ENCODE data around the gene PAX2. TPM values are rescaled to one million over a fixed set of nuclear protein-coding genes. Genes with fewer than 3 reads are reported as not detected.

The PAX2 gene
- total RNA-seq, 4 donors from 2014 or later: not detected

DNA sequence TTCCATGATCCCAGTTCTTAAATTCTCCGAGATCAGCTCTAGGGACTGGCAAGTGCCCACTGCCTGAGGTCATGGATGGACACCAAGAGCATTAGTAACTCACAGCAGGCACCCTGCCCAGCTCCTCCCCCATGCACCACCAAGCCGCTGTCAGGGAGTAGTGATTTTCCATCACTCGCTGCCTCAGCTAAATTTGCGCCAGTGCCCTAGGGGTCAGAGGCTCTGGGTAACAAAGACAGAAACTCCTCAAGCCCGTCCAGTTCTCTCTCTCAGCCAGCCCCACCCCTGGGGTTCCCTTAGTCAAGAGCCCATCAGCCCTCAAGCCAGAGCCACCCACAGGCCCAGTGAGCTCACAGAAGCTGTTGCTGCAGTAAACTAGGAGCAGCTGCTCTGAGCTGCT lies 30.0 kb downstream of the PAX2 start:
- WGBS, 2 donors: 43 to 62% methylated on average over 3 to 5 of the region's 5 CpGs
- no peak for DNase-seq
- Histone ChIP-seq H3K27ac (no peak overlapping the region), H3K4me1 (no peaks in the 10 kb centered on the region), H3K9me3 (no peaks in the 10 kb centered on the region), H3K4me3 (replicated peaks in 1 of 3) (no peak overlapping the region), H3K27me3 (no peaks in the 10 kb centered on the region), H3K36me3 (no peaks in the 10 kb centered on the region)
- intact Hi-C loops (cut with DNase I): no loop called here
- no peak for TF ChIP-seq CTCF (IDR thresholded peaks at IDR 0.05)
- no peak for TF ChIP-seq POLR2A (IDR thresholded peaks at IDR 0.05)

DNA sequence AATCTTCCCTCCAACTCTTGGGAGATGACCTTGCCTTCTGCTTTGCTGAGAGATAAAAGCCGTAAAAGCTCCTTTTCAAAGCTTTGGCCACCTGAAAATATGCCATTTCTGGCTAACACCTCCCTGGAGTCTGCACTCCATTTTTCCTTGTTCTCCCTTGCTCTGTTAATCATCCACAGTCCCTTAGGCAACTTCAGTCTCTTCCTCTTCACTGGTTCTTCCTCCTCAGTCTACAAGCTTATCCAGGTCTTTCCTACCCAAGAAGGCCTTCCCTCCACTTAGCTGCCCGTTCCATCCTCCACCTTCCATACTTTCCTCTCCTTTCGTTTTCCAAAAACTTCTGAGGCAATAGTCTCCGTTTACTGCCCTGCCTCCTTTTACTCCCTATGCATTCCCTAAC lies 30.5 kb downstream of the PAX2 start:
- no peak overlapping the region for H3K4me3 ChIP-seq (replicated peaks in 1 of 3)
- WGBS, 2 donors: 59 to 78% methylated on average over 4 of the region's 4 CpGs
- TF ChIP-seq CTCF (IDR thresholded peaks at IDR 0.05) (no peak), POLR2A (IDR thresholded peaks at IDR 0.05) (no peak)
- no peak overlapping the region for H3K27ac ChIP-seq
- DNase-seq: no peak
- intact Hi-C loops (cut with DNase I): no loop called here
- no peaks in the 10 kb centered on the region for H3K4me1 ChIP-seq
- H3K27me3 ChIP-seq: no peaks in the 10 kb centered on the region
- H3K9me3 ChIP-seq: no peaks in the 10 kb centered on the region
- no peaks in the 10 kb centered on the region for H3K36me3 ChIP-seq

- intact Hi-C loops (cut with DNase I): no loop called here
- WGBS, 2 donors: 79 to 89% methylated on average over 1 of the region's 1 CpG
- H3K9me3 ChIP-seq: no peaks in the 10 kb centered on the region
- no peaks in the 10 kb centered on the region for H3K36me3 ChIP-seq
- no peak for DNase-seq
- no peak overlapping the region for H3K27ac ChIP-seq
- no peaks in the 10 kb centered on the region for H3K27me3 ChIP-seq
- H3K4me1 ChIP-seq: no peaks in the 10 kb centered on the region
- TF ChIP-seq CTCF (IDR thresholded peaks at IDR 0.05) (no peak), POLR2A (IDR thresholded peaks at IDR 0.05) (no peak)
- H3K4me3 ChIP-seq (replicated peaks in 1 of 3): no peak overlapping the region
Observed at GRCh38 chr10:100776671-100777070, 31.3 kb downstream of the PAX2 start.

GRCh38 chr10:100779329-100779728 lies 33.9 kb downstream of the PAX2 start:
- H3K36me3 ChIP-seq: no peaks in the 10 kb centered on the region
- no peaks in the 10 kb centered on the region for H3K27me3 ChIP-seq
- no peak overlapping the region for H3K27ac ChIP-seq
- 80 to 89% methylated on average over 9 of the region's 9 CpGs for WGBS, 2 donors
- H3K4me1 ChIP-seq: no peaks in the 10 kb centered on the region
- TF ChIP-seq POLR2A (IDR thresholded peaks at IDR 0.05): no peak
- no peak for TF ChIP-seq CTCF (IDR thresholded peaks at IDR 0.05)
- no peak overlapping the region for H3K4me3 ChIP-seq (replicated peaks in 1 of 3)
- no peak for DNase-seq
- intact Hi-C loops (cut with DNase I): no loop called here
- no peaks in the 10 kb centered on the region for H3K9me3 ChIP-seq

DNA sequence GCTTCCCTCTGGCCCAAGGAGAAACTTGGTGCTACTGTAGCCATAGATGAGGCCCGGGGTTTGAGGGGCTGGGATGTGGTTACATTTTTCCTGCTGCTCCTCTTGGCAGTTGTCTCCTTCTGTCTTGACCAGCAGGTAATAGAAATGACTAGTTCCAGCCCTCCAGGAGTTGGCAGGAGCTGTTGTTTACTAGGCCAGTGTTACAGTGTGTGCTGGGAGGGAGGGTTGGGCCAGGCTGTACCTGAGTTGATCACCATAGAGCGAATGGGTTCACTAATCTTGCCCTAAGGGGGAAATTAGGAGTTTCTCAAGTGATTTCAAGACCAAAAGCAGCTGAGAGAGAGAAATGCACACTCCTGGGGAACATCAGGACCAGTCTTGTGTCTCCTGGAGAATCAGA lies 34.9 kb downstream of the PAX2 start:
- no peak overlapping the region for H3K27ac ChIP-seq
- no peak for DNase-seq
- intact Hi-C loops (cut with DNase I): no loop called here
- H3K9me3 ChIP-seq: no peaks in the 10 kb centered on the region
- TF ChIP-seq POLR2A (IDR thresholded peaks at IDR 0.05) (no peak), CTCF (IDR thresholded peaks at IDR 0.05) (no peak)
- WGBS, 2 donors: 77 to 78% methylated on average over 2 of the region's 2 CpGs
- H3K36me3 ChIP-seq: no peaks in the 10 kb centered on the region
- no peaks in the 10 kb centered on the region for H3K27me3 ChIP-seq
- no peak overlapping the region for H3K4me3 ChIP-seq (replicated peaks in 1 of 3)
- H3K4me1 ChIP-seq: no peaks in the 10 kb centered on the region
